Measurements from ENCODE around the gene CEP120. TPM values are rescaled to one million over a fixed set of nuclear protein-coding genes. Genes with fewer than 3 reads are reported as not detected.

CEP120 gene
- total RNA-seq, 2 donors from 2014 or later: 19.9 to 23.5 TPM

- no peaks in the 10 kb centered on the region for H3K27me3 Mint-ChIP-seq (ENCODE audit: insufficient read depth)
- TF ChIP-seq, protein P1, sequence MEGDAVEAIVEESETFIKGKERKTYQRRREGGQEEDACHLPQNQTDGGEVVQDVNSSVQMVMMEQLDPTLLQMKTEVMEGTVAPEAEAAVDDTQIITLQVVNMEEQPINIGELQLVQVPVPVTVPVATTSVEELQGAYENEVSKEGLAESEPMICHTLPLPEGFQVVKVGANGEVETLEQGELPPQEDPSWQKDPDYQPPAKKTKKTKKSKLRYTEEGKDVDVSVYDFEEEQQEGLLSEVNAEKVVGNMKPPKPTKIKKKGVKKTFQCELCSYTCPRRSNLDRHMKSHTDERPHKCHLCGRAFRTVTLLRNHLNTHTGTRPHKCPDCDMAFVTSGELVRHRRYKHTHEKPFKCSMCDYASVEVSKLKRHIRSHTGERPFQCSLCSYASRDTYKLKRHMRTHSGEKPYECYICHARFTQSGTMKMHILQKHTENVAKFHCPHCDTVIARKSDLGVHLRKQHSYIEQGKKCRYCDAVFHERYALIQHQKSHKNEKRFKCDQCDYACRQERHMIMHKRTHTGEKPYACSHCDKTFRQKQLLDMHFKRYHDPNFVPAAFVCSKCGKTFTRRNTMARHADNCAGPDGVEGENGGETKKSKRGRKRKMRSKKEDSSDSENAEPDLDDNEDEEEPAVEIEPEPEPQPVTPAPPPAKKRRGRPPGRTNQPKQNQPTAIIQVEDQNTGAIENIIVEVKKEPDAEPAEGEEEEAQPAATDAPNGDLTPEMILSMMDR (conservative IDR thresholded peaks at IDR 0.05): no peak
- H3K4me3 ChIP-seq (ENCODE audit: low read length): peak overlapping the region; percentile 19
- peaks cover 16% of the 10 kb centered on the region for H3K9me3 ChIP-seq (ENCODE audit: control insufficient read depth, low read length)
- H3K36me3 Mint-ChIP-seq (ENCODE audit: low read depth): no peaks in the 10 kb centered on the region
- H3K4me1 ChIP-seq (ENCODE audit: control insufficient read depth, insufficient read depth, low read length): peaks cover 3% of the 10 kb centered on the region
- DNase-seq: no peak
- WGBS, 2 experiments (ENCODE audit: insufficient coverage in 1 of 2, insufficient read length in 1 of 2): 90 to 96% methylated on average over 3 of the region's 3 CpGs
- H3K9me3 Mint-ChIP-seq: peaks cover 11% of the 10 kb centered on the region
- no peak overlapping the region for H3K4me3 Mint-ChIP-seq
- no peaks in the 10 kb centered on the region for H3K27me3 ChIP-seq (ENCODE audit: control insufficient read depth, insufficient read depth, low read length, poor library complexity, severe bottlenecking)
- H3K9ac ChIP-seq (ENCODE audit: extremely low read depth, low read length, poor library complexity, severe bottlenecking): no peak overlapping the region
- no peak overlapping the region for H3K27ac ChIP-seq (ENCODE audit: low read depth, low read length)
- peaks cover 9% of the 10 kb centered on the region for H3K4me1 Mint-ChIP-seq
- H3K36me3 ChIP-seq (ENCODE audit: control insufficient read depth, insufficient read depth, low read length): no peaks in the 10 kb centered on the region
- peak overlapping the region; percentile 7 for H3K27ac Mint-ChIP-seq
These were observed 6.2 kb upstream of the CEP120 start for GRCh38 chr5:123429221-123429954.

DNA sequence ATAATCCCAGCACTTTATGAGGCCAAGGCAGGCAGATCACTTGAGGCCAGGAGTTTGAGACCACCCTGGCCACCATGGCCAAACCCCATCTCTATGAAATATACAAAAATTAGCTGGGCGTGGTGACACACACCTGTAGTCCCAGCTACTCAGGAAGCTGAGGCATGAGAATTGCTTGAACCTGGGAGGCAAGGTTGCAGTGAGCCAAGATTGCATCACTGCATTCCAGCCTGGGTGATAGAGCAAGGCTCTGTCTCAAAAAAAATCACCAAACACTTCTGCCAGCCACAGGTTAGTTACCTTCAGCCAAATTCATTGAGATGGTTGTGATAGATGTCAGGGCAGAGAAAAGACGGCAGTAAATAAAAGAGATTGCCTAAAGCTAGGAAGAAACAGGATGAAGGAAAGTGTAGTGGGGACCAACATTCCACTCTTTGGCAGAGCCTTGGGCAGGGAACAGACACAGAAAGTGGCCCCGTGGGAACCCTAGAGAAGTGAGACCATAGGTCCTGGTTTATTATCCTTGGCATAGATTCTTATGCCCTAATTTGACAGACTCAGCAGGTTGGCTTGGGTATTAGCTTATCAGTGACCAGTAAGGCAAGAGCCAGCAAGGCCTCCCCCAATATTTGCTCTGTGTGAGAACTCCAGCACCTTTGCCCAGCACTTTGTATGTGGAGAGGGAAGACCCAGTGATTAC is 5.5 kb upstream of the CEP120 start:
- H3K4me1 ChIP-seq (ENCODE audit: control insufficient read depth, insufficient read depth, low read length): peaks cover 3% of the 10 kb centered on the region
- no peaks in the 10 kb centered on the region for H3K36me3 Mint-ChIP-seq (ENCODE audit: low read depth)
- no peaks in the 10 kb centered on the region for H3K36me3 ChIP-seq (ENCODE audit: control insufficient read depth, insufficient read depth, low read length)
- 90 to 94% methylated on average over 3 of the region's 3 CpGs for WGBS, 2 experiments (ENCODE audit: insufficient coverage in 1 of 2, insufficient read length in 1 of 2)
- TF ChIP-seq, protein P1 (conservative IDR thresholded peaks at IDR 0.05): no peak
- peaks cover 14% of the 10 kb centered on the region for H3K4me1 Mint-ChIP-seq
- H3K9me3 ChIP-seq (ENCODE audit: control insufficient read depth, low read length): peaks cover 16% of the 10 kb centered on the region
- H3K27ac Mint-ChIP-seq: peak overlapping the region; percentile 7
- H3K4me3 ChIP-seq (ENCODE audit: low read length): peak overlapping the region; percentile 19
- no peaks in the 10 kb centered on the region for H3K27me3 Mint-ChIP-seq (ENCODE audit: insufficient read depth)
- peaks cover 11% of the 10 kb centered on the region for H3K9me3 Mint-ChIP-seq
- no peak for DNase-seq
- H3K4me3 Mint-ChIP-seq: no peak overlapping the region
- H3K27me3 ChIP-seq (ENCODE audit: control insufficient read depth, insufficient read depth, low read length, poor library complexity, severe bottlenecking): no peaks in the 10 kb centered on the region
- H3K9ac ChIP-seq (ENCODE audit: extremely low read depth, low read length, poor library complexity, severe bottlenecking): no peak overlapping the region
- H3K27ac ChIP-seq (ENCODE audit: low read depth, low read length): no peak overlapping the region

DNA sequence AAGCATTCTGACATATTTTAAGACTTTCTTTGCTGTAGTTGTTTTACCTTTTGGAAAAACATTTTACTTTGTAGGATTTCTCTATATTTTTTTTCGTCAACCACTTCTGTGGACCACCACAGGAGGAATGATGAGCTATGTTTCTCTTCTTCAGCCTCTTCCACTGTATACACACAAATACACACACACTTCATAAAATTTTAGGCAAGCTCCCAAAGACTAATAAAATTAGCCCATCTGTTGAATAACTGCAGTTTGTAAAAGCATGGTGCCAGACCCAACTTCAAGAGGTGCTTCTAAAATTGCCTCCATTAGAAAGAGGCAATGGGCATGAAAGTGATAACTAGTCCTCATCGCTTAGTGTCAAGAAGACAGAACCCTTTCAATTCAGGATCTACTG is 4.1 kb upstream of the CEP120 start:
- Mint-ChIP-seq H3K4me1 (peaks cover 14% of the 10 kb centered on the region), H3K4me3 (no peak overlapping the region), H3K36me3 (ENCODE audit: low read depth) (no peaks in the 10 kb centered on the region), H3K27ac (no peak overlapping the region), H3K27me3 (ENCODE audit: insufficient read depth) (no peaks in the 10 kb centered on the region), H3K9me3 (peaks cover 11% of the 10 kb centered on the region)
- WGBS, 2 experiments (ENCODE audit: insufficient coverage in 1 of 2, insufficient read length in 1 of 2): 99 to 100% methylated on average over 1 to 2 of the region's 2 CpGs
- Histone ChIP-seq H3K27me3 (ENCODE audit: control insufficient read depth, insufficient read depth, low read length, poor library complexity, severe bottlenecking) (no peaks in the 10 kb centered on the region), H3K4me3 (ENCODE audit: low read length) (no peak overlapping the region), H3K36me3 (ENCODE audit: control insufficient read depth, insufficient read depth, low read length) (no peaks in the 10 kb centered on the region), H3K4me1 (ENCODE audit: control insufficient read depth, insufficient read depth, low read length) (peaks cover 3% of the 10 kb centered on the region), H3K9me3 (ENCODE audit: control insufficient read depth, low read length) (peaks cover 12% of the 10 kb centered on the region), H3K27ac (ENCODE audit: low read depth, low read length) (no peak overlapping the region), H3K9ac (ENCODE audit: extremely low read depth, low read length, poor library complexity, severe bottlenecking) (no peak overlapping the region)
- TF ChIP-seq, protein P1 (conservative IDR thresholded peaks at IDR 0.05): no peak
- no peak for DNase-seq

Data from endodermal cell (in vitro differentiated cells).